ENCODE data around the gene PEX10.

Gene PEX10

GRCh38 chr1:2388004-2388913, 24.1 kb downstream of the PEX10 start:
- no peak for DNase-seq (ENCODE audit: low read depth, low spot score)

DNA sequence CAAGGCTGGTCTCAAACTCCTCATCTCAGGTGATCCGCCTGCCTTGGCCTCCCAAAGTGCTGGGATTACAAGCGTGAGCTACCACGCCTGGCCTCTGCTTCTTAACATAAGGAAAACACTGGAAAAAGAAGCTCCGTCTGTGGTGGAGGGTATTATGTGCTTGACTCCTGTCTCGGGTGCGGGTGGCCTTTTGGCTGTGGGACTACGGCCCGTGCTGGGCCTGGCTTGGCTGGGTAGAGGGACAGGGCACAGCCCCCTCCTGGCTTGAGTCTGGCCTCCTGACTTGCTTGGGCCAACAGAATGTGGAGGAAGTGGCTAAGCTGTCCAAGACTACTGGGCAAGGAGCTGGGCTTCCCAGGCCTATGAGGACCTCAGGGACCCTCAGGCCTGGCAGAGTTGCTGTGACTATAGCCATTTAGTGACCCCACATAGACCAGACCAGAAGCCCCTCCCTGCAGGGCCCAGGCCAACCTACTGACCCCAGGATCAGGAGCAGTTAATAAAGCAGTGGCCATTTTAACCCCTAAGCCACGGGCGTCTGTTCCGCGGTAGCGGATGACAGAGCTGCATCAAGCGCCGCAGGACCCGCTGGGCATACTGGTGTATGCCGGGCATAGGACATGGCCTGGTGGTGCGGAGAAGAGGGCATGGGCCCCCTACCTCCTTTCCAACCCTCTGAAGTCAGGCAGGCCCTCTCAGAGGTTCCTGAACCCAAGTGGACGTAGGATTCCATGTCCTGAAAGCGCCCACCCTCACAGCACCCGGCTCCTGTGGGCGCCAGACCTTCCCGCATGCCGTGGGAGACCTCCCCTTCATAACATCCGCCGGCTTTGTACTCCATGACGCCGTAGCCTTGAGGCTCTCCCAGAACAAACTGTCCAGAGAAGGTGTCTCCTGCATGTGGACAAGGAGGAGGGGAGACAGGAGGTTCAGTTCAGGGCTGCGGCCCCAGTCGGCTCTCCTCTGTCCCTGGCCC, 25.4 kb downstream of the PEX10 start:
- DNase-seq (ENCODE audit: low read depth, low spot score): no peak

DNA sequence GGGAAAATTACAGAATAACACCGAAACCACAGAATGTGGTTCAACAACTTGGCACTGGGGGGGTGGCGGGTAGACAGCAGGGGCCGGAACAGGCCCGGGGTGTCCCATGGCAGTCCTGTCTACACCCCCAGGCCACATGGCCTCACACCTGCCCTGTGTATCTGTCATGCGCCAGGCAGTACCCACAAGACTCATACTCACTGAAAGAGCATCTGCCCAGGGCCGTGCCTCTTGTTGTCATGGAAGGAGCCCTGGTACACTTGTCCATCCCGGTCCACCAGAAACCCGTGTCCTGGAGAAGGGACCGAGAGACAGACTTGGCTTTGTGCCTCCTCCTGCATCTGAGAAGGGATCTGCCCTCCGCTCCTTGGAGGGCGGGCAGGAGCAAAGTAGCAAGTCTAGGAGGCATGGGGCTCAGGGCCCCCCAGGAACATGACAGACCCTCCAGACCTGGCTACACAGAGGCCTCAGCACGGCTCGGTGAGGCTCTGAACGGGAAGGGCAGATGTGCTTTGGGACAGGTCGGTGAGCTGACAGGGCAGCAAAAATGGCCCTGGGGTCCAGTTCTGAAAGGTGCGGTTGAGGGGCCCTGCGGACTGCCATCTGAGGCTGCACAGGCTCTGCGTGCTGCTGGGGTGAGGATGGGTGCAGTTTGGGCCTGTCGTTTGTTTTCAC, 26.6 kb downstream of the PEX10 start:
- DNase-seq (ENCODE audit: low read depth, low spot score): no peak

GRCh38 chr1:2384941-2385481, 27.4 kb downstream of the PEX10 start:
- DNase-seq (ENCODE audit: low read depth, low spot score): no peak

DNA sequence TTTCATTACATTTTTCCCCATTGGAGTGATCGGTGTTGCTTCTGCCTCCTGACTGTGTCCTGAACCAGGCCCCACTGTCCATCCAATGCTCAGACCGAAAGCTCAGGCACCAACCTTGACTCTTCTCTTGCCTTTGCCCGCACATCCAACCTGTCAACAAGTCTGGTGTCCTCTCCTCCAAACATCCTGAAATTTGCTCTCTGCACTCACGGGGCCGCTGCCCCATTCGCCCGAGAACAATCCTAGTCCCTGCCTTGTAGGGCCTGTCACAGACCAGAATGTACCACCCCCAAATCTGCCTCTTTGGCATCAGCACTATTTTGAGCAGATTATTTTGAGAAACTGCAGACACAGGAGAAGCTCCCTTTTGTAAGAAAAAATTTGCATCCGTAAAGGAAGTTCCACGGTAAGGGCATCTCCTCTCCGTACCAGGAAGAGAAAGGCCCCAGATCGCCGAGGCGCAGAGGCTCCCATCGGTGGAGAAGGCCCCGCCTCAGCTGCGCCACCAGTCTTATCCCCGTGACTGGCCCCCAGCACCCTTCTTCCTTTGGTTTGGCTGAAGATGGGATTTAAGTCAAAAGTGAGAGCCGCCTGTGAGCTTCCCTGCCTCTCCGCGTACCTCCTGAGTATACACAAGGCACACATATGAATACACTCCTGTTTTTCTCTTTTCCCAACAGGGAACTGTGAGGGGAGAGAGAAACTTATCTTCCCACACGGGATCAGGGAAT, 28.1 kb downstream of the PEX10 start:
- no peak for DNase-seq (ENCODE audit: low read depth, low spot score)

- no peak for DNase-seq (ENCODE audit: low read depth, low spot score)
Observed at GRCh38 chr1:2383576-2383975, 28.8 kb downstream of the PEX10 start.

DNA sequence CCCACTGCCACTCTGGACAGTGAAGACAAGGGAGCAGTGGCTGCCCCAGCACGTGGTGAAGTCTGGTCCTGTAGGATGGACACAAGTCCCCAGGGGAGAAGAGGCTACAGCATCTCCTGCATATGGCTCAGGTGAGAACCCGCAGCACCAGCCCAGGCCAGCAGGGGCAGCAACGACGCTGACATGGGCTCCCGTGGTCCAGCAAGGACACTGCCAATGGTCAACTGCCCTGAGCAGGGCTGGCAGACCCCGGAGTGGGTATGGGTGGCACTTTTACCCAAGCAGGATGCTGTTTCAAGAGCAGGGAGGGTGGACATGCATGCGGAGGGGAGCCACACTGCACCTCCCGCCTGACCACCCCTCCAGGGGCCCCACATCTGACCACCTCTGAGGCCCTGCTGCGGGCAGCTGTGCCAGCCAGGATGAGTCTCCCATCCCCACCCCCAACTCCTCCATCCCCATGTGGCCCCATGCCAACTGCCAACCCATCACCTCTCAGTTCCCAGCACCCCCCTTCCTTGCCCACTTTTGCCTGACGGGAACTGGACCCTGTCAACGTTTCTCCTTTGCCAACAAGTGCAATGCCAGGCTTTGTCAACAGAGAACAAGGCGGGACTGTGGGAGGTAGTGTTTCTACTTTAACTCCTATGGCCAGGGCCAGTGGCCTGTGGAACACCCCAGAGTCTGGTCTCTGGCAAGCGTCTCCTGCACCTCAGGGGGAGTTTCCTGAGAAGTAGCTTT, 29.6 kb downstream of the PEX10 start:
- no peak for DNase-seq (ENCODE audit: low read depth, low spot score)

DNA sequence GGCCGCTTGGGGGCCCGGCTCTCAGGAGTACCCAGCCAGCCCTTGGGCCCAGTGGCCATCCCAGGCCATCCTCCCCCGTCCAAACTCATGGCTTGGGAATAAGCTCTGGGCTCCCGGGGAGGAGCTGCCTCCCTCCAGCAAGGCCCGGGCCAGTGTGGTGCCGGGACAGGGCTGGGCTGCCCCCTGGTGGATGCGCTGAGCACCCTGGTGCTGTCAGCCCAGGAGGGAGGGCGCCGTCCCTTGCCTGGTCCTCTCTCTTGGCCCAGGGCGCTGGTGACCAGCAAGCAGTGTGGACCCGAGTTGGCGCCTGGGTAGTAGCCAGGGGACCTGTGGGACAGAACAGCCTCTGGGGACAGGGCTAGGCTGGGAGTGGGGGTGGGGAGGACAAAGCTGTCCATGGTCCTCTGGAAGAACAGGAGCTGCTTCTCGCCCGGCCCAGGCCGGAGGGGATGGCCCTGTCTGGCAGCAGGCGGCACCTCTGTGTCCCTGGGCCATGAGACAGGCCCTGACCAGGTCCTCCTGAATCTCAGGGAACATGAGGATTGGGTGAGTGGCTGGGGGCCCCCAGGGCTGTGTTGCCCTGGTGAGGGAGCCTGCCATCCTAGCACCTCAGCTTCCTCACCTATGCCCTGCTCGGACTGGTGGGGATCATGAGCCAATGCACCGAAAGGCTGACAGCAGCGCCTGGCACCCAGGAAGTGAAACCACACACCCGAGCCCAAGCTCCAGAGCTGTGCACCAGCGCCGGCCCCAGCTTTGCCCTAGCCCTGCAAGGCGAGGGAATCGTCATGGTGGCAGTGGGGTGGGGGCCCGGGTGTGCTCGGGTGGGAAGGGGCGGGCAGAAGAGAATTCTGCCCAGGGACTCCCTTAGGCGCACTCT, 30.4 kb downstream of the PEX10 start:
- peak; percentile 43 for DNase-seq (ENCODE audit: low read depth, low spot score)

DNA sequence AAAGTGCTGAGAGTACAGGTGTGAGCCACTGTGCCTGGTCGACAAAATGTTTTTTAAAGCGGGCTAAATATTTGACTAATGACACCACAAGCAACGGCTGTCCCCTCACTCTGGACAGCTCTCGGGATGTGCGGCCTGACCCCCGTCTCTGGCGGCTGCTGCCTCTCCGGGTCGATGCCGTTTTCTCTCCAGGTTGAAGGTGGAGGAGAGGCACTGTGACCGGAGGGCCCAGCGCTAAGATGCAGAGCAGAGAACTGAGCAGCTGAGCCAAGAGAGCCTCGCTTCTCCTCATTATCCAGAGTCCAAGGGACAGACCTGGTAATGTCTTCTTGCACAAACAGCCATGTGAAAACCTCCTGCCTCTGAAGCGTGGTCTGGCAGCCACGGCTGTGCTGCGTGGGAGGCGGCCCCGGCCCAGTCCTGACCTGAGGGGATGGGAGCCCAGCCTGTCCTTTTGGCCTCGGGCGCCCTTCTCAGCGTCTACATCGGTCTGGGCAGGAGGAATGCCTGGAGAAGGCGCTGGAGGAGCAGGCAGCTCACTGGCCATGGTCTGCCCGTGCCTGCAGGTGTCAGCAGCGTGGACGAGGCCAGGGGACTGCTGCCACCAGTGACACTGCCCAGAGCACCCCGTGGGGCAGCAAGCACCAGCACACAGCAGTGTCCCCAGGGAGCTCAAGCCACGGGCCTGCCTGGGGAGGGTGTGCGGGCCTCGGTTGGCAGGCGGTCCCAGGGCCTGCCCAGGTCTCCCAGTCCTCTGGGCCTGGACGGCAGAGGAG, 31.4 kb downstream of the PEX10 start:
- DNase-seq (ENCODE audit: low read depth, low spot score): no peak

DNA sequence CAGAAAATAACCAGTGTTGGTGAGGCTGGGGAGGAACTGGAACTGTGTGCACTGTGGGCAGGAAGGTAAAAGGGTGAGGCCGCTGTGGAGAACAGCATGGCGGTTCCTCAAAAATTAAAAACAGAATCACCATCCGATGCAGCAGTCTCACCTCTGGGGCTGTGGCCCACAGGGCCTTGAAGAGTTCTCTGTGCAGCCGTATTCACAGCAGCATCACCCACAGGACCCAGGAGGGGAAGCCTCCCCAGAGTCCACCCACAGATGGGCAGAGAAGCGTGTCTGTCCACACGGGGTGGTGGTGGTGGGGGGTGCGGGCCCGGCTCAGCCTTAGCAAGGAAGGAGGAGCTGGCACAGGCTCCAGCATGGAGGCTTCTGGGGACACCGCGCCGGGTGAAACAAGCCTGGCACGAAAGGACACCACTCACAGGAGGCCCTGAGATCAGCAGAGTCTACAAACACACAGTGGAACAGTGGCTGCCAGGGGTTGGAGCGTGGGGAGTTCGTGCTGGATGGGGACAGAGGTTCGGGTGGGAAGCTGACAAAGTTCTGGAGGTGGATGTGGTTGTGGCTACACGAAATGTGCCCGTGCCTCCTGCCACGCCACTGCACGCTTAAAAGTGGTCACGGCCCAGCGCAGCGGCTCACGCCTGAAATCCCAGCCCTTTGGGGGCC, 32.5 kb downstream of the PEX10 start:
- DNase-seq (ENCODE audit: low read depth, low spot score): no peak

GRCh38 chr1:2378956-2379732, 33.2 kb downstream of the PEX10 start:
- DNase-seq (ENCODE audit: low read depth, low spot score): no peak

- DNase-seq (ENCODE audit: low read depth, low spot score): no peak
Observed at GRCh38 chr1:2378441-2378851, 33.9 kb downstream of the PEX10 start.

GRCh38 chr1:2377751-2378440, 34.5 kb downstream of the PEX10 start:
- no peak for DNase-seq (ENCODE audit: low read depth, low spot score)

GRCh38 chr1:2376931-2377672, 35.3 kb downstream of the PEX10 start:
- no peak for DNase-seq (ENCODE audit: low read depth, low spot score)

DNA sequence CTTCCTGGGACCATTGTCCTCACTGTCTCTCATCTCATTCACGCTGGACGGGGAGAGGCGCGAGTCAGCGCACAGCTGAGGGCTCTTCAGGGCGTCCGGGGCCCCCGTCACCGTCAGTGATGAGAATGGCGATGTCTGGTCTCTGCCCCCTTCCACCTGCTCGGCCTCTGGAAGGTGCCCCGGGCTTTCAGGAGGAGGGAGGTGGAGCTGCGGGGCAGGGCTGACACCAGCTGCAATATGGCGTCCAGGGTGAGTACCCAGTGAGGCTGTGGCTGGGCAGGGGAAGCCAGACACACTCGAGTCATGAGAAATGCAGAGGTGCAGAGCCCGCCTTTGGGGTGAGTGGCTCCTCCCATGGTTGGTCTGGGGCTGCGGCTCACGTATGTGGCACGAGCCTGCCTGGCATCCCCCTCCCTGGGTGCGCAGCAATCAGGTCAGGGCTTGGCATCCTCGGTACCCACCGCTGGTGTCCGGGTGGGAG, 36.1 kb downstream of the PEX10 start:
- DNase-seq (ENCODE audit: low read depth, low spot score): no peak

- DNase-seq (ENCODE audit: low read depth, low spot score): no peak
Observed at GRCh38 chr1:2375923-2376260, 36.5 kb downstream of the PEX10 start.
